AG09309 (cell line): ENCODE measurements around the gene MYO7B.

Source experiments
- DNase-seq: peaks from one replicate; pipeline ENCODE4 v3.0.0-alpha.2; 2010; ENCODE audit warnings: low read depth
- H3K4me3 ChIP-seq: 2 replicates; pipeline ENCODE4 v1.5.1; 2011; ENCODE audit warnings: mild to moderate bottlenecking, low read depth, low read length, moderate library complexity; ENCODE audit not compliant: control insufficient read depth
- TF ChIP-seq, protein P1 (sequence below): IDR thresholded peaks from 2 replicates; pipeline ENCODE4 v1.5.1; 2011; ENCODE audit warnings: mild to moderate bottlenecking, low read depth, low read length, inconsistent platforms; ENCODE audit not compliant: insufficient read depth, control insufficient read depth; ENCODE audit errors: missing control alignments

Gene MYO7B

DNA sequence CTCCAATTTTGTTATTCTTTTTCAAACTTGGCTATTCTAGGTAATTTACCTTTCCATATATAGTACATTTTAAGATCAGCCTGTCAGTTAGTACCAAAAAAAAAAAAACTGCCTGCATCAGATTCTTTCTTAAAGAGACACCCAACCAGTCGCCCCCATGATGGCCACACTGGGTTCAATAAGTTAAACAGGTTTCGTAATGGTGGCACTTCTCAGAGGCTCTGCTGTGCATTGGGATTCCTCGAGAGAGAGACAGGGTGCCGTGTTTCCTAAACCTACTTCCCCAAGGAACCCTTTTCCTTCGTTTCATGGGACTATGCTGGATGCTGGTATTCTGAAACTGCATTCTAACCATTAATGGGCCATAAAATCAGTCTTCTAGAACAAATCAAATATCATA lies 37.4 kb downstream of the MYO7B start:
- H3K4me3 ChIP-seq: no peak overlapping the region
- no peak for DNase-seq
- TF ChIP-seq, protein P1, sequence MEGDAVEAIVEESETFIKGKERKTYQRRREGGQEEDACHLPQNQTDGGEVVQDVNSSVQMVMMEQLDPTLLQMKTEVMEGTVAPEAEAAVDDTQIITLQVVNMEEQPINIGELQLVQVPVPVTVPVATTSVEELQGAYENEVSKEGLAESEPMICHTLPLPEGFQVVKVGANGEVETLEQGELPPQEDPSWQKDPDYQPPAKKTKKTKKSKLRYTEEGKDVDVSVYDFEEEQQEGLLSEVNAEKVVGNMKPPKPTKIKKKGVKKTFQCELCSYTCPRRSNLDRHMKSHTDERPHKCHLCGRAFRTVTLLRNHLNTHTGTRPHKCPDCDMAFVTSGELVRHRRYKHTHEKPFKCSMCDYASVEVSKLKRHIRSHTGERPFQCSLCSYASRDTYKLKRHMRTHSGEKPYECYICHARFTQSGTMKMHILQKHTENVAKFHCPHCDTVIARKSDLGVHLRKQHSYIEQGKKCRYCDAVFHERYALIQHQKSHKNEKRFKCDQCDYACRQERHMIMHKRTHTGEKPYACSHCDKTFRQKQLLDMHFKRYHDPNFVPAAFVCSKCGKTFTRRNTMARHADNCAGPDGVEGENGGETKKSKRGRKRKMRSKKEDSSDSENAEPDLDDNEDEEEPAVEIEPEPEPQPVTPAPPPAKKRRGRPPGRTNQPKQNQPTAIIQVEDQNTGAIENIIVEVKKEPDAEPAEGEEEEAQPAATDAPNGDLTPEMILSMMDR: no peak

DNA sequence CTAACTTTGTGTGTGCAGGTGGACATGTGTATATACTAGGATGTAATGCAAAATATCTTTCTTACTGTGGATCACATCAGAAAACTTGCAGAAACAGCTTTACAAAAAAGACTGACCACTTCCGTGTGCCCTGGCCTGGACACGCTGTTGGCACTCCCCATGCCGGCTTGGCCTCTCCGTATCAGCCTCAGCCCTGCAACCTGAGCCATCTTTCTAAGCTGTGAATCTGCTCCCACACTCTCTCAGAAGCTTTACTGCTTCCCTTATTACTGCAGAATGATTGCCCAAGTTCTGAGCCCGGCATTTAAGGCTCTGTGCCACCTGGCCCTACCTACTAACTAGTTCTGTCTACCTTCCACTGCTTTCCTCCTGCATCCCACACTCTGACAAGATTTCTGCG lies 37.8 kb downstream of the MYO7B start:
- DNase-seq: no peak
- TF ChIP-seq, protein P1: no peak
- no peak overlapping the region for H3K4me3 ChIP-seq

DNA sequence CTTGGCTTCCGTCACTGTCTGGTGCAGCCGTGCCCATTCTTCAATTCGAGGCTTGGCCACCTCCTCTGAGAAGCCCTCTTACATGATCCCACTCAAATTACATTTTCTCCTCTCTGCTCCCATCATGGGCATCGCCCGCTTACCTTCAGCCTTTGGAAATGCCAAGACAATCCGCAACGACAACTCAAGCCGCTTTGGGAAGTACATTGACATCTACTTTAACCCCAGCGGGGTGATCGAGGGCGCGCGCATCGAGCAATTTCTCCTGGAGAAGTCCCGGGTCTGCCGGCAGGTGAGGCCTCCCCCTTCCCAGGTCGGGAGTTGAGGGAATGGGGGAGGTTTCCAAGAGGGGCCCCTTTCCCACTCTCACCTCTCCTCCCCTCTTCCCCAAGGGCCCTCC lies 38.3 kb downstream of the MYO7B start:
- no peak for DNase-seq
- no peak overlapping the region for H3K4me3 ChIP-seq
- TF ChIP-seq, protein P1: no peak

DNA sequence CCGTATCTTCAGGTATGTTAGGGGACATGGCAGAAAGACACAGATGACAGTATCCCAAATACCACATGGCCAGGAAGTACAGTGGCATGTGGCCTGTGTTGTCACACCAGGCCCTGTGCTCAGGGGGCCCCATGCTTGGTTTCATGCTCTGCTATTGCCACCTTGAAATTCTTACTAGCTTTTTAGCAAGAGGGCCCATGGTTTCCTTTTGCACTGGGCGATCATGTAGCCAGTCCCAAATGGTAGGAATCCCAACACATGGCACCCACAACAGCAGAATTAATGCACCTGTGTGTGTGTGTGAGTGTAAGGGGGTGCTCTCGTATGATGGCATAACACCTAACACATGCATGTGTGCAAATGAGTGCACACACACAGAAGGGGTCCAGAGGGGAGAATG lies 39.2 kb downstream of the MYO7B start:
- DNase-seq: no peak
- no peak overlapping the region for H3K4me3 ChIP-seq
- TF ChIP-seq, protein P1: no peak

DNA sequence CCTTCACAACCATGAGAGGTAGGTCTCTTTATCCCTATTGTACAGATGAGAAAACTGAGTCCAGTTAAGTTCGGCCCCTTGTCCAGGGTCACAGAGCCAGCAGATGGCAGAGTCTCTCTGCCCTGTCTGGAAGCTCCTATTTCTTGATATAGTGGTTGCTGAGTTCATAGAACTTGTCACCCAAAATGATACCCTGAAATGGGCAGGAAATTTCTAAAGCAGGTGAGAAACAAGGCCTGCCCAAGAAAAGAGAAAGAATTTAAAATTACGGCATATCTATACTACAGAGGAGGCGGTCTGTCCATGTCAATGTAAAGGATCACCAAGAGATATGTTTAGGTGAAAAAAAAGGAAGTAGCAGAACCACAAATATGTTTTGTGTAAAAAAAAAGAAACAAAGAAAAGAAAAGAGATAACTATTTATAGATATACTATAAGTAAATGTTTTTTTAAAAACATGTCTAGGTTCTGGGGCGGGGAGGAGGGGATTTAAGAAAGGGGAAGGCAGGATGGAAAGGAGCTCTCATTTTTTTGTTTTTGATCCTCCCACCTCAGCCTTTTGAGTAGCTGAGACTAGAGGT lies 39.8 kb downstream of the MYO7B start:
- no peak for DNase-seq
- H3K4me3 ChIP-seq: no peak overlapping the region
- TF ChIP-seq, protein P1: no peak

DNA sequence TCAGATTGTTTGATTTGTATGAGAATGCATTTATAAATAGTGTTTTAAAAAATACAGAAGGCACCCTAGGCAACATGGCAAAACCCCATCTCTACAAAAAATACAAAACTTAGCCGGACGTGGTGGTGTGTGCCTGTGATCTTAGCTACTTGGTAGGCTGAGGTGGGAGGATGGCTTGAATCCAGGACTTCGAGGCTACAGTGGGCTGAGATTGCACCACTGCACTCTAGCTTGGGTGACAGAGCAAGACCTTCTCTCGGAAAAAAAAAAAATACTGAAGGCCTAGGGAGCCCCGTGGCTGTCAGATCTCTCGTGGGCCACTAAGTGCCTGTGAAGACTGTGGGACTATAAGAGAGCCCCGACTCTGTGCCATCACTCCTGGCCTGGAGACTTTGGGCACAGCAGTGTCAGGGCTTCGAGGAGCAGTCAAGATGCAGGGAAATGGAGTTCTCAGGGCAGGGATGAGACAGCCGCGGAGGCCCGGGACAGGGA lies 40.5 kb downstream of the MYO7B start:
- no peak overlapping the region for H3K4me3 ChIP-seq
- no peak for DNase-seq
- TF ChIP-seq, protein P1: no peak
